ENCODE measurements around the gene TPI1. TPM values are rescaled to one million over a fixed set of nuclear protein-coding genes. Genes with fewer than 3 reads are reported as not detected.

The TPI1 gene
- total and polyA plus RNA-seq, 2 donors (not counting 3 experiments of a cell fraction or from before 2014, with no cell fraction given) = 643 to 1,816 TPM

GRCh38 chr12:6842075-6842474 lies 25.3 kb upstream of the TPI1 start:
- TF ChIP-seq MAX (IDR thresholded peaks at IDR 0.05; ENCODE audit: insufficient read depth, insufficient read length) = no peak
- TF ChIP-seq POLR2AphosphoS5 (IDR thresholded peaks at IDR 0.05; ENCODE audit: insufficient read depth, low read depth, low read length) = no peak
- no peak for TF ChIP-seq EZH2 (IDR thresholded peaks at IDR 0.05; ENCODE audit: borderline replicate concordance, low read depth, low read length, severe bottlenecking)
- TF ChIP-seq POLR2A (IDR thresholded peaks at IDR 0.05; ENCODE audit: low read depth, low read length) = no peak
- TF ChIP-seq CTCF (IDR thresholded peaks at IDR 0.05; ENCODE audit: extremely low read depth in 1 of 2, insufficient read depth in 1 of 2, low read depth in 1 of 2, low read length in 2 of 2) = no peak
- TF ChIP-seq FOS (IDR thresholded peaks at IDR 0.05; ENCODE audit: borderline replicate concordance, insufficient read depth, low read length) = no peak
- TF ChIP-seq GATA2 (IDR thresholded peaks at IDR 0.05; ENCODE audit: insufficient read depth, insufficient read length, low read depth, low read length) = no peak
- no peak for TF ChIP-seq MYC (IDR thresholded peaks at IDR 0.05; ENCODE audit: low read depth, low read length)
- no peak for TF ChIP-seq JUN (IDR thresholded peaks at IDR 0.05; ENCODE audit: borderline replicate concordance, insufficient read depth, insufficient read length, low read depth)
- POLR2A ChIA-PET = interaction anchor here (1.4 kb wide), 1 partner anchor 10 kb away, joined by 7 read pairs; the partner anchor contains the start of genes CDCA3 and USP5
- Histone ChIP-seq H3K9me3 (replicated peaks; ENCODE audit: control insufficient read depth, insufficient read depth, low read length) (no peaks in the 10 kb centered on the region), H3K9ac (replicated peaks; ENCODE audit: extremely low read depth, insufficient read depth, low read length) (no peak overlapping the region), H3K4me1 (ENCODE audit: control insufficient read depth, extremely low read depth, insufficient read depth, low read length) (no peaks in the 10 kb centered on the region), H4K20me1 (replicated peaks; ENCODE audit: control insufficient read depth, extremely low read depth, insufficient read depth, low read length) (no peaks in the 10 kb centered on the region), H2AFZ (ENCODE audit: low read depth, low read length) (no peak overlapping the region), H3K27ac (ENCODE audit: insufficient read depth, low read depth, low read length) (no peak overlapping the region), H3K27me3 (ENCODE audit: control insufficient read depth in 2 of 2, insufficient read depth in 2 of 2, low read length in 2 of 2) (no peaks in the 10 kb centered on the region), H3K36me3 (ENCODE audit: control insufficient read depth in 2 of 2, extremely low read depth in 1 of 2, insufficient read depth in 2 of 2, low read length in 2 of 2) (peaks cover 6 to 72% of the 10 kb centered on the region in 2 experiments), H3K9me1 (replicated peaks; ENCODE audit: control insufficient read depth, extremely low read depth, insufficient read depth, low read length) (no peaks in the 10 kb centered on the region), H3K79me2 (ENCODE audit: control insufficient read depth, insufficient read depth, low read length) (no peaks in the 10 kb centered on the region), H3K4me3 (replicated peaks in 1 of 3; ENCODE audit: insufficient read depth in 1 of 3, low read depth in 1 of 3, low read length in 3 of 3) (no peak overlapping the region), H3K4me2 (ENCODE audit: insufficient read depth, low read length) (no peak overlapping the region)
- intact Hi-C loops (cut with micrococcal nuclease) = no loop called here
- CTCF ChIA-PET = interaction anchor here (1.1 to 2.2 kb wide), 4 partner anchors 9 to 222 kb away, joined by 3 to 9 read pairs (median 3); partner anchors contain the start of genes CDCA3 and MLF2
- DNase-seq (ENCODE audit: low read depth, low spot score) (no peak), FAIRE-seq (no peak)
- no TSS peak for BruUV-seq (replicated peaks)
- dilution Hi-C loops (cut with MboI; ENCODE audit: extremely low pct_ligation_motif_present, low sequenced_read_pairs) = no loop called here
